Measurements from ENCODE around the gene GAS1. TPM values are rescaled to one million over a fixed set of nuclear protein-coding genes. Genes with fewer than 3 reads are reported as not detected.

GAS1 gene
- total RNA-seq, 4 donors from 2014 or later, result 53.1 to 89.2 (median 66.6) TPM

- no peak for TF ChIP-seq CTCF (IDR thresholded peaks at IDR 0.05; ENCODE audit: low read depth)
These were observed 28.3 kb upstream of the GAS1 start for GRCh38 chr9:86975606-86976005.

GRCh38 chr9:86975036-86975435 is 27.7 kb upstream of the GAS1 start:
- no peak for TF ChIP-seq CTCF (IDR thresholded peaks at IDR 0.05; ENCODE audit: low read depth)

- no peak for TF ChIP-seq CTCF (IDR thresholded peaks at IDR 0.05; ENCODE audit: low read depth)
These were observed 27.1 kb upstream of the GAS1 start for GRCh38 chr9:86974421-86974820.

GRCh38 chr9:86971742-86972141 is 24.4 kb upstream of the GAS1 start:
- TF ChIP-seq CTCF (IDR thresholded peaks at IDR 0.05; ENCODE audit: low read depth), result no peak

- no peak for TF ChIP-seq CTCF (IDR thresholded peaks at IDR 0.05; ENCODE audit: low read depth)
These were observed 21.1 kb upstream of the GAS1 start for GRCh38 chr9:86968258-86968920.

- no peak for TF ChIP-seq CTCF (IDR thresholded peaks at IDR 0.05; ENCODE audit: low read depth)
These were observed 19.7 kb upstream of the GAS1 start for GRCh38 chr9:86966852-86967511.

- TF ChIP-seq CTCF (IDR thresholded peaks at IDR 0.05; ENCODE audit: low read depth), result no peak
These were observed 18.5 kb upstream of the GAS1 start for GRCh38 chr9:86965636-86966395.
